Measurements from ENCODE around the gene DCC.

DNA sequence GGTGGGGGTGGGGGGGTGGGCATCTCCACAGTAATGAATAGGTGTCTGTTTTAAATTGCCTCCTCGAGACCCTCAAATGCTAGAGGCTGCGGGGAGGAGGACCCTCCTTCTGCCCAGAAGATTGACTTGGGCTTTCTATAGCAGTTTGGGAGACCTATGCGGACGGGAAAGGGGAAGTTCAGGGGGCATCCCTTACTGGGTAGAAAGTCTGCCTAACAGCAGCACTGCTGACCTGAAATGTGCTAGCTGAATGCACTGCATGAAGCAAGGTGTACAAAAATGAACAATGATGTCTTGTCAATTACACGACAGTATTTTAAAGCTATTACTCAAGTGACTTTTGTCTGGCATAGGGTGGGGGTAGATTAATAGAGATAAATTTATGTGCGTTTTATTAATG lies 2.5 kb downstream of the DCC start:
- no peak for TF ChIP-seq EZH2 (IDR thresholded peaks at IDR 0.05; ENCODE audit: insufficient read depth, poor library complexity, severe bottlenecking)
- no peak for TF ChIP-seq EZH2phosphoT487 (IDR thresholded peaks at IDR 0.05; ENCODE audit: insufficient read depth, low read depth)
